Prostate gland (tissue), 2 donors: ENCODE measurements around the gene ANXA2R.

Experiments used
- POLR2A ChIP-seq: fragments of 450-650 bp; IDR thresholded peaks from one replicate; pipeline ENCODE4 v1.6.1; 2016; ENCODE audit warnings: antibody characterized with exemption, mild to moderate bottlenecking
- POLR2AphosphoS5 ChIP-seq: sonication (generic); formaldehyde crosslinking; IDR thresholded peaks from one replicate; pipeline ENCODE4 v1.6.1; 2017; ENCODE audit warnings: antibody characterized with exemption
- TF ChIP-seq, protein P1 (sequence below), 4 experiments: fragments of 200-600 bp in 2 of 4; fragments of 450-650 bp in 2 of 4; sonication (generic) in 2 of 4; IDR thresholded peaks; 1 replicate in 3 of 4; 2 replicates in 1 of 4; pipeline ENCODE4 v1.5.1; 2016 to 2019; ENCODE audit warnings: antibody characterized with exemption in 4 of 4, mild to moderate bottlenecking in 2 of 4, moderate library complexity in 2 of 4

DNA sequence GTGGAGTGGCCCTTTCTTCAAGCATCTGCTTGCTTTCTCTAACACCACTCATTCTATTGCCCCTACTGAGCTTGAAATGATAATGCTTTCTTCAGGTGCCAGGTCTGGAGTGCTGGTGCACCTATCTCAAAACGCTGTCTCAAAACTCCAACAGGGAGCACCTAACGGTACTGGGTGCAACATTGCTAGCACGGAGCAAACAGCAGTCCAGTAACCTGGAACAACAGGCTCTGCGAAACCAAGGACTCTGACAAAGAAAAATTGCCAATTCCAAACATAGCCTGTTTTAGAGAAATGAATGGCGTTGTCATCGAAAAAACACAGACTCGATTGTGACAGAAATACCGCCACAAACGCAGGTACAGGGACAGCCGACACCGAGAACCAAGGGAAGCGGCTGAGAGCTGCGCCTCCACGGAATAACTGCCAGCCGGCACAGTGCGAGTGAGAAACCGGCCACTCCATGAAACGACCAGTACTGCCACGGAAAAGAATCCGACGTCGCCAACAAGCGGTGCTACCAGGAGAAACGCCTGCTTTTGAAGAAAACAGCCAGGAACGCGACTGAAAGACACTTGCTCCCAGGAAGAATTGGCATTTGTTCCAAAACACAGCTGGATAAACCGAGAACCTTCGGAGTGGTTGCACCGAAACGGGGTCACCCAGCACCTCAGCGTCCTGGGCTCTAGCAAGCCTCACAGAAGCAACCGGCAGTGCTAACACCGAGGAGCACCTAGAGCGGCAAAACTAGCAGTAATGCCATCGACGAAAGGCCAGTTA, 3.1 kb downstream of the ANXA2R start:
- TF ChIP-seq, protein P1, sequence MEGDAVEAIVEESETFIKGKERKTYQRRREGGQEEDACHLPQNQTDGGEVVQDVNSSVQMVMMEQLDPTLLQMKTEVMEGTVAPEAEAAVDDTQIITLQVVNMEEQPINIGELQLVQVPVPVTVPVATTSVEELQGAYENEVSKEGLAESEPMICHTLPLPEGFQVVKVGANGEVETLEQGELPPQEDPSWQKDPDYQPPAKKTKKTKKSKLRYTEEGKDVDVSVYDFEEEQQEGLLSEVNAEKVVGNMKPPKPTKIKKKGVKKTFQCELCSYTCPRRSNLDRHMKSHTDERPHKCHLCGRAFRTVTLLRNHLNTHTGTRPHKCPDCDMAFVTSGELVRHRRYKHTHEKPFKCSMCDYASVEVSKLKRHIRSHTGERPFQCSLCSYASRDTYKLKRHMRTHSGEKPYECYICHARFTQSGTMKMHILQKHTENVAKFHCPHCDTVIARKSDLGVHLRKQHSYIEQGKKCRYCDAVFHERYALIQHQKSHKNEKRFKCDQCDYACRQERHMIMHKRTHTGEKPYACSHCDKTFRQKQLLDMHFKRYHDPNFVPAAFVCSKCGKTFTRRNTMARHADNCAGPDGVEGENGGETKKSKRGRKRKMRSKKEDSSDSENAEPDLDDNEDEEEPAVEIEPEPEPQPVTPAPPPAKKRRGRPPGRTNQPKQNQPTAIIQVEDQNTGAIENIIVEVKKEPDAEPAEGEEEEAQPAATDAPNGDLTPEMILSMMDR (IDR thresholded peaks at IDR 0.05): no peak
- no peak for TF ChIP-seq POLR2AphosphoS5
- no peak for TF ChIP-seq POLR2A
